Neutrophil (primary cell): ENCODE data around the gene ZP4.

Source experiments
- H3K27ac ChIP-seq: fragments of 200-600 bp; sonication (generic); 2 replicates; pipeline ENCODE4 v1.5.1; 2016; ENCODE audit warnings: mild to moderate bottlenecking, moderate library complexity
- H3K27me3 ChIP-seq: fragments of 200-600 bp; sonication (generic); 2 replicates; pipeline ENCODE4 v1.6.0; 2016; ENCODE audit warnings: mild to moderate bottlenecking
- H3K36me3 ChIP-seq: fragments of 200-600 bp; sonication (generic); 2 replicates; pipeline ENCODE4 v1.5.1; 2017
- H3K4me1 ChIP-seq, 2 experiments: fragments of 200-600 bp in 1 of 2; sonication (generic) in 1 of 2; 1 replicate in 1 of 2; 2 replicates in 1 of 2; pipeline versions ENCODE4 v1.5.1 to v1.6.1; 2013 to 2016; ENCODE audit warnings: low read depth in 1 of 2, low read length in 1 of 2, mild to moderate bottlenecking in 1 of 2, moderate library complexity in 1 of 2; ENCODE audit not compliant: control insufficient read depth in 1 of 2, insufficient read depth in 1 of 2
- H3K4me3 ChIP-seq, 2 experiments: fragments of 200-600 bp in 1 of 2; sonication (generic) in 1 of 2; 1 replicate in 1 of 2; 2 replicates in 1 of 2; pipeline ENCODE4 v1.5.1; 2013 to 2016; ENCODE audit warnings: low read depth in 1 of 2, low read length in 1 of 2, mild to moderate bottlenecking in 1 of 2, moderate library complexity in 1 of 2
- H3K9me3 ChIP-seq: fragments of 200-600 bp; sonication (generic); 2 replicates; pipeline ENCODE4 v1.5.1; 2016
- TF ChIP-seq, protein P1 (sequence below): fragments of 200-600 bp; sonication (generic); IDR thresholded peaks from 2 replicates; pipeline ENCODE4 v1.5.1; 2016; ENCODE audit warnings: antibody characterized with exemption

Gene ZP4

DNA sequence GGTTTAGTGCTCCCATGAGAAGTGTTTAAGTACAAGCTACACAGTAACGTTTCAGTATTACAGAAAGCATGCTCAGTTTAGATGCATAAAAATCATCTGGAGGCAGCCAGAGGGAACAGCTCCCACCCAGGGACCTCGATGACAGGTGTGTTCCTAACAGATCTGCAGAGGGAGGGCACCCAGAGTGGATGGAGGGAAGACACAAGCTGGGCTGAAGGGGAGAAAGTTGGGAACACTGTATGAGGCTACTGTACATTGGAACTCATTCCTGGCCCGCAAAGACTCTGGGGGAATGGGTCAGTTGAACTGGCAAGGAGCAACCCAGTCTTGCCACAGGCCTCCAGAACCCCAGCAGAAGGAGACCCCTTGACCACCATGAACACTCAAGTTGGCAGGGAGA is 52.4 kb downstream of the ZP4 start:
- no peak overlapping the region for H3K4me3 ChIP-seq
- H3K27ac ChIP-seq = no peak overlapping the region
- H3K27me3 ChIP-seq = no peaks in the 10 kb centered on the region
- H3K36me3 ChIP-seq = no peaks in the 10 kb centered on the region
- TF ChIP-seq, protein P1, sequence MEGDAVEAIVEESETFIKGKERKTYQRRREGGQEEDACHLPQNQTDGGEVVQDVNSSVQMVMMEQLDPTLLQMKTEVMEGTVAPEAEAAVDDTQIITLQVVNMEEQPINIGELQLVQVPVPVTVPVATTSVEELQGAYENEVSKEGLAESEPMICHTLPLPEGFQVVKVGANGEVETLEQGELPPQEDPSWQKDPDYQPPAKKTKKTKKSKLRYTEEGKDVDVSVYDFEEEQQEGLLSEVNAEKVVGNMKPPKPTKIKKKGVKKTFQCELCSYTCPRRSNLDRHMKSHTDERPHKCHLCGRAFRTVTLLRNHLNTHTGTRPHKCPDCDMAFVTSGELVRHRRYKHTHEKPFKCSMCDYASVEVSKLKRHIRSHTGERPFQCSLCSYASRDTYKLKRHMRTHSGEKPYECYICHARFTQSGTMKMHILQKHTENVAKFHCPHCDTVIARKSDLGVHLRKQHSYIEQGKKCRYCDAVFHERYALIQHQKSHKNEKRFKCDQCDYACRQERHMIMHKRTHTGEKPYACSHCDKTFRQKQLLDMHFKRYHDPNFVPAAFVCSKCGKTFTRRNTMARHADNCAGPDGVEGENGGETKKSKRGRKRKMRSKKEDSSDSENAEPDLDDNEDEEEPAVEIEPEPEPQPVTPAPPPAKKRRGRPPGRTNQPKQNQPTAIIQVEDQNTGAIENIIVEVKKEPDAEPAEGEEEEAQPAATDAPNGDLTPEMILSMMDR = no peak
- H3K4me1 ChIP-seq = no peaks in the 10 kb centered on the region
- no peaks in the 10 kb centered on the region for H3K9me3 ChIP-seq

DNA sequence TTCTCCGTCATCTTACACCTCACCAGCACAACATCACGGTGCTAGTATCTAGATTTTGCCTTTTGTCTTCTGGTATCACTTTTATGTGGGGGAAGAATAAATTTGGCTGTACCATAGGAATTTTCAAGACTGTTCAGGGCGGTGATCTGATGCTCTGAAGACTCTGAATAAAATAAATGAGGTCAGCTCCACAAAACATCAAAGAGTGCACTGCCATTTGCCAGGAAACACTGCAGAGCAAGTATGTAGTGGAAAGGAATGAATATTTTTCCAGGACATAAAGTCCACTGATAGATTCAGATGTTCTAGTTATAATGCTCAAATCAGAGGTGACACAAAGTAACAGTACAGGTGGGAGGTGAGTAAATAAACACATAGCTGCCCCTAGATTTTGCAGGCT is 56.3 kb downstream of the ZP4 start:
- H3K9me3 ChIP-seq = no peaks in the 10 kb centered on the region

DNA sequence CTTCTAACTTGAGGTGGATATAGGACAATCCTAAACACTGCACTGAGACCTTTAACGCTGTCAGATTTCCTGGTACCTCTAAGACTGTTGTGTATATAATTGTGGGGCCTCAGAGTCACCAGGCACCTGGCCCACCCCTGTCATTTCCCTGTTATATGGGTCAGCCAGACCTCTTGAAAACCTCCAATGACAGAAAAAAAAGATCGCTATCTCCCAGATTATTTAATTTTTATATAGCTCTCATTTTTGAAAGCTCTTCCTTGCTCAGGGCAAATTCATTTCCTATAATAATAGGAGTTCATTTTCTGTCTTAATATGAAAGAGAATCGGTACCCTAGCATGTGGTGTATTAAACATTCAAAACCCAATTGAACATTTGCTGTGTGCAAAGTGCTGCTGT is 56.7 kb downstream of the ZP4 start:
- no peaks in the 10 kb centered on the region for H3K4me1 ChIP-seq
- TF ChIP-seq, protein P1 = no peak
- no peaks in the 10 kb centered on the region for H3K27me3 ChIP-seq
- no peaks in the 10 kb centered on the region for H3K9me3 ChIP-seq
- H3K36me3 ChIP-seq = no peaks in the 10 kb centered on the region
- H3K27ac ChIP-seq = no peak overlapping the region
- no peak overlapping the region for H3K4me3 ChIP-seq

More for the DNA sequence above, 56.3 kb downstream of the ZP4 start:
- Histone ChIP-seq H3K4me3 (no peak overlapping the region), H3K27me3 (no peaks in the 10 kb centered on the region), H3K36me3 (no peaks in the 10 kb centered on the region), H3K27ac (no peak overlapping the region), H3K4me1 (no peaks in the 10 kb centered on the region)
- TF ChIP-seq, protein P1 = no peak

DNA sequence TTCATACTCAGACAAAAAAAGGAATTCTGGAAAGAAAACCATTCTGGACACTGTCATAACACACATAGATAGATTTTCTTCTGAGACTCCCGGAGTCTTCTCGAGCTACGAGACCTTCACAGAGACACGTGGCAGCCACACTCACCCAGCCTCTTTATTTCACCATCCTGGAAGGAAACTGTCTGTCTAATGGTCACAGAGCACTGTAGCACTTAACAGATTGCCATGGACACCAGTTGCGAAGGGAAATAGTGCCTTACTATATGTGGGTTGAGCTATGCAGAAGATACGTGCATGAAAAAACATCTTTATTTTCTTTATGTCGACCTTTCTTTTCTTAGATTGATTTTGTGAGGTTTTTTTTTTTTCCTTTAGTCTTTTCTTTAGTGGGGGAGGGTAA is 57.9 kb downstream of the ZP4 start:
- TF ChIP-seq, protein P1 = no peak
- Histone ChIP-seq H3K27ac (no peak overlapping the region), H3K9me3 (no peaks in the 10 kb centered on the region), H3K4me1 (no peaks in the 10 kb centered on the region), H3K27me3 (no peaks in the 10 kb centered on the region), H3K36me3 (no peaks in the 10 kb centered on the region), H3K4me3 (no peak overlapping the region)
